HepG2 (cell line): ENCODE results near the gene SDCCAG8. TPM values are rescaled to one million over a fixed set of nuclear protein-coding genes. Genes with fewer than 3 reads are reported as not detected.

Experiments used
- ATAC-seq: fragments of 200-7000 bp; cut with Tn5 transposase; 3 replicates; pipeline ENCODE4 v1.9.1; 2020; ENCODE audit warnings: mild to moderate bottlenecking, moderate library complexity
- BruUV-seq: library from RNA; stranded (reverse); fragments of 400-500 nt; replicated peaks from 2 replicates; lab custom pipeline; 2021; lab: Mats Ljungman, UMichigan
- CTCF ChIA-PET: fragments of 300-600 bp; formaldehyde crosslinking; extraction: SDS; loops from one replicate; lab custom pipeline; 2021; ENCODE audit warnings: low total read pairs, inconsistent platforms, low intra/inter-chr PET ratio; lab: Yijun Ruan, JAX
- POLR2A ChIA-PET: fragments of 350-600 bp; sonication (Branson Sonifier 250); formaldehyde crosslinking; loops from one replicate; lab custom pipeline; 2020; ENCODE audit warnings: antibody characterized with exemption, inconsistent platforms; lab: Yijun Ruan, JAX
- DNase-seq: peaks from one replicate; pipeline ENCODE4 v3.0.0-alpha.2; 2015; ENCODE audit warnings: low spot score
- FAIRE-seq: peaks from 3 replicates; lab custom pipeline; 2011; peaks lifted over from hg19 to GRCh38; lab: Jason Lieb, UNC
- H2AFZ ChIP-seq: one replicate; pipeline ENCODE4 v1.6.1; 2011; ENCODE audit warnings: low read length, inconsistent platforms
- H3K27ac ChIP-seq: fragments of 300-600 bp; 3 replicates; pipeline ENCODE4 v1.8.0; 2011; ENCODE audit warnings: mixed run types, mild to moderate bottlenecking, mixed read lengths, low read length, inconsistent platforms; ENCODE audit not compliant: insufficient read depth; ENCODE audit errors: extremely low read length
- H3K27me3 ChIP-seq, 2 experiments: fragments of 200-600 bp in 1 of 2; 2 replicates in 1 of 2; 3 replicates in 1 of 2; pipeline versions ENCODE4 v1.6.0 to v1.8.0; 2011; ENCODE audit warnings: low read length in 2 of 2, mild to moderate bottlenecking in 2 of 2, moderate library complexity in 2 of 2, inconsistent platforms in 1 of 2; ENCODE audit not compliant: insufficient read depth in 2 of 2, control insufficient read depth in 1 of 2
- H3K36me3 ChIP-seq, 2 experiments: fragments of 200-600 bp in 1 of 2; replicated peaks in 1 of 2; 2 replicates in 1 of 2; 3 replicates in 1 of 2; pipeline versions ENCODE4 v1.5.1 to v1.8.0; 2011; ENCODE audit warnings: low read length in 2 of 2, inconsistent platforms in 1 of 2; ENCODE audit not compliant: insufficient read depth in 2 of 2, control insufficient read depth in 1 of 2
- H3K4me1 ChIP-seq: 2 replicates; pipeline ENCODE4 v1.5.1; 2012; ENCODE audit warnings: low read length, inconsistent platforms; ENCODE audit not compliant: insufficient read depth
- H3K4me2 ChIP-seq: 2 replicates; pipeline ENCODE4 v1.6.0; 2011; ENCODE audit warnings: low read depth, low read length, inconsistent platforms
- H3K4me3 ChIP-seq, 3 experiments: fragments of 200-600 bp in 1 of 3; sonication (generic), shearing (Covaris generic) in 1 of 3; replicated peaks in 1 of 3; 2 replicates each; pipeline ENCODE4 v1.5.1; 2011 to 2016; ENCODE audit warnings: low read length in 3 of 3, inconsistent platforms in 2 of 3, low read depth in 2 of 3, mild to moderate bottlenecking in 2 of 3, control low read depth in 1 of 3, mixed read lengths in 1 of 3; ENCODE audit not compliant: insufficient read depth in 1 of 3
- H3K79me2 ChIP-seq: one replicate; pipeline ENCODE4 v1.6.1; 2011; ENCODE audit warnings: low read length, inconsistent platforms; ENCODE audit not compliant: insufficient read depth
- H3K9ac ChIP-seq: 2 replicates; pipeline ENCODE4 v1.6.0; 2011; ENCODE audit warnings: mild to moderate bottlenecking, low read depth, low read length, inconsistent platforms; ENCODE audit not compliant: insufficient read depth
- H3K9me3 ChIP-seq: 2 replicates; pipeline ENCODE4 v1.5.1; 2012; ENCODE audit warnings: mild to moderate bottlenecking, low read length
- H4K20me1 ChIP-seq: 2 replicates; pipeline ENCODE4 v1.6.0; 2011; ENCODE audit warnings: inconsistent platforms, mild to moderate bottlenecking, low read length, moderate library complexity; ENCODE audit not compliant: insufficient read depth
- CBX1 ChIP-seq: IDR thresholded peaks from one replicate; pipeline ENCODE4 v1.6.1; 2016; ENCODE audit warnings: antibody characterized with exemption, low read depth
- LCORL ChIP-seq, 2 experiments: fragments of 450-650 bp in 1 of 2; sonication (generic) in 1 of 2; formaldehyde crosslinking in 1 of 2; IDR thresholded peaks; 2 replicates each; pipeline versions ENCODE4 v1.5.0 to v1.6.1; 2017 to 2020; ENCODE audit warnings: antibody characterized with exemption in 1 of 2, missing genetic modification reagents in 1 of 2
- MXD4 ChIP-seq: IDR thresholded peaks from 2 replicates; pipeline ENCODE4 v1.6.1; 2016; ENCODE audit warnings: mild to moderate bottlenecking, missing biosample characterization, missing genetic modification reagents
- SIX1 ChIP-seq: sonication (generic); formaldehyde crosslinking; IDR thresholded peaks from 2 replicates; pipeline ENCODE4 v1.4.0; 2020; ENCODE audit warnings: missing genetic modification reagents, borderline replicate concordance
- TOE1 ChIP-seq: sonication (generic); formaldehyde crosslinking; IDR thresholded peaks from 2 replicates; pipeline ENCODE4 v1.4.0; 2020; ENCODE audit warnings: mild to moderate bottlenecking, missing genetic modification reagents
- YEATS4 ChIP-seq: sonication (generic); formaldehyde crosslinking; IDR thresholded peaks from 2 replicates; pipeline ENCODE4 v1.4.0; 2020; ENCODE audit warnings: missing genetic modification reagents, borderline replicate concordance
- ZMYM4 ChIP-seq: sonication (generic); formaldehyde crosslinking; IDR thresholded peaks from 2 replicates; pipeline ENCODE4 v1.8.1; 2023; ENCODE audit warnings: mild to moderate bottlenecking, missing genetic modification reagents
- ZNF143 ChIP-seq: sonication (generic); formaldehyde crosslinking; IDR thresholded peaks from 2 replicates; pipeline ENCODE4 v1.4.0; 2020; ENCODE audit warnings: missing genetic modification reagents
- ZNF3 ChIP-seq: IDR thresholded peaks from 2 replicates; pipeline ENCODE4 v1.7.0; 2017; ENCODE audit warnings: inconsistent platforms
- ZNF317 ChIP-seq: sonication (generic); formaldehyde crosslinking; IDR thresholded peaks from 2 replicates; pipeline ENCODE4 v1.5.0; 2020; ENCODE audit warnings: mild to moderate bottlenecking, missing genetic modification reagents
- ZNF326 ChIP-seq: sonication (generic); formaldehyde crosslinking; IDR thresholded peaks from 2 replicates; pipeline ENCODE4 v1.4.0; 2020; ENCODE audit warnings: missing genetic modification reagents, borderline replicate concordance
- ZNF383 ChIP-seq: sonication (generic); formaldehyde crosslinking; IDR thresholded peaks from 2 replicates; pipeline ENCODE4 v1.4.0; 2020; ENCODE audit warnings: missing genetic modification reagents, mild to moderate bottlenecking, borderline replicate concordance
- ZNF431 ChIP-seq: sonication (generic); formaldehyde crosslinking; IDR thresholded peaks from 2 replicates; pipeline ENCODE4 v1.9.0; 2022; ENCODE audit warnings: missing genetic modification reagents, low read depth, mild to moderate bottlenecking, borderline replicate concordance
- ZNF547 ChIP-seq: sonication (generic); formaldehyde crosslinking; IDR thresholded peaks from 2 replicates; pipeline ENCODE4 v1.5.1; 2020; ENCODE audit warnings: mild to moderate bottlenecking, missing genetic modification reagents
- ZNF558 ChIP-seq: sonication (generic); formaldehyde crosslinking; IDR thresholded peaks from 2 replicates; pipeline ENCODE4 v1.9.0; 2022; ENCODE audit warnings: mild to moderate bottlenecking, missing genetic modification reagents, borderline replicate concordance
- ZNF75D ChIP-seq: sonication (generic); formaldehyde crosslinking; IDR thresholded peaks from 2 replicates; pipeline ENCODE4 v1.8.1; 2023; ENCODE audit warnings: missing genetic modification reagents, mild to moderate bottlenecking, borderline replicate concordance
- ZNF792 ChIP-seq: IDR thresholded peaks from 2 replicates; pipeline ENCODE4 v1.6.1; 2016
- WGBS: methylation state at CpG from one replicate; pipeline ENCODE4 v1.1.6; 2017; ENCODE audit warnings: low lambda C conversion rate; 5-methylcytosine and 5-hydroxymethylcytosine counted together
- in situ Hi-C: cut with HindIII; loops from 2 replicates; pipeline ENCODE4 v1.10.0; 2017; ENCODE audit warnings: low pct_unique_long_range_greater_than_20kb; ENCODE audit not compliant: extremely low pct_ligation_motif_present
- intact Hi-C: fragments of 100-400 bp; cut with micrococcal nuclease; formaldehyde crosslinking; loops from one replicate; pipeline ENCODE4 v1.10.0; 2022; ENCODE audit not compliant: unreplicated experiment
- polyA plus RNA-seq, 8 experiments: library from polyadenylated mRNA; depleted of rRNA in 3 of 8; stranded (reverse) in 7 of 8; unstranded in 1 of 8; fragments of >200 nt; fragmentation: Illumina TruSeq in 4 of 8; extraction: Trizol in 4 of 8; gene quantifications; 2 replicates each; pipeline versions ENCODE4 v1.2.1 to v1.2.3, GENCODE V29; 2011 to 2016; ENCODE audit warnings: low read depth in 4 of 8, missing spikeins in 1 of 8, mixed read lengths in 1 of 8; ENCODE audit not compliant: insufficient read depth in 1 of 8
- total RNA-seq, 5 experiments: library from RNA; depleted of rRNA; stranded (reverse); fragments of >200 nt; fragmentation: Illumina TruSeq; extraction: Trizol; gene quantifications; 2 replicates each; pipeline ENCODE4 v1.2.3, GENCODE V29; 2016; ENCODE audit warnings: low read depth in 1 of 5

Gene SDCCAG8
- total and polyA plus RNA-seq, 2 of the 13 experiments (the other 11 are each of a cell fraction or from before 2014, with no cell fraction given) = 9.5 to 13.4 TPM

- H3K4me2 ChIP-seq = no peak overlapping the region
- 88% methylated on average over 4 of the region's 4 CpGs for WGBS
- no peaks in the 10 kb centered on the region for H3K4me1 ChIP-seq
- H3K9ac ChIP-seq = no peak overlapping the region
- CTCF ChIA-PET = no interaction called here
- intact Hi-C loops = no loop called here
- no peaks in the 10 kb centered on the region; a peak in 1 of 5 replicates for H3K27me3 ChIP-seq
- FAIRE-seq = no peak
- no peak overlapping the region for H3K27ac ChIP-seq
- TF ChIP-seq ZNF383 = no peak
- no peak for TF ChIP-seq CBX1
- no peak for TF ChIP-seq YEATS4
- TF ChIP-seq, all 625 proteins: peak for 0
- POLR2A ChIA-PET = no interaction called here
- BruUV-seq = no TSS peak
- in situ Hi-C loops = no loop called here
- H3K9me3 ChIP-seq = no peaks in the 10 kb centered on the region
- ATAC-seq (no peak), DNase-seq (no peak)
- H4K20me1 ChIP-seq = no peaks in the 10 kb centered on the region
- H3K36me3 ChIP-seq = no peaks in the 10 kb centered on the region
- H3K4me3 ChIP-seq = no peak overlapping the region
- no peaks in the 10 kb centered on the region for H3K79me2 ChIP-seq
- no peak overlapping the region for H2AFZ ChIP-seq
Observed at GRCh38 chr1:243461700-243462099, 205.9 kb downstream of the SDCCAG8 start.

GRCh38 chr1:243462929-243463697 is 207.3 kb downstream of the SDCCAG8 start:
- no peak overlapping the region for H3K9ac ChIP-seq
- H4K20me1 ChIP-seq = no peaks in the 10 kb centered on the region
- FAIRE-seq (no peak), ATAC-seq (no peak), DNase-seq (no peak)
- no peak overlapping the region for H3K4me3 ChIP-seq
- H3K36me3 ChIP-seq = no peaks in the 10 kb centered on the region
- BruUV-seq = no TSS peak
- intact Hi-C loops = no loop called here
- H3K79me2 ChIP-seq = no peaks in the 10 kb centered on the region
- ChIA-PET CTCF (no interaction called here), POLR2A (no interaction called here)
- H3K27me3 ChIP-seq = no peaks in the 10 kb centered on the region; a peak in 1 of 5 replicates
- in situ Hi-C loops = no loop called here
- H3K4me1 ChIP-seq = no peaks in the 10 kb centered on the region
- H3K27ac ChIP-seq = no peak overlapping the region
- WGBS = 78% methylated on average over 1 of the region's 1 CpG
- no peak overlapping the region for H3K4me2 ChIP-seq
- no peak overlapping the region for H2AFZ ChIP-seq
- H3K9me3 ChIP-seq = no peaks in the 10 kb centered on the region
- TF ChIP-seq ZNF431 (CRISPR knock-in tag) (no peak), ZNF792 (CRISPR knock-in tag) (no peak), ZNF143 (CRISPR knock-in tag) (no peak), ZNF558 (CRISPR knock-in tag) (no peak), ZNF75D (no peak), ZNF317 (CRISPR knock-in tag) (no peak), MXD4 (no peak), TOE1 (CRISPR knock-in tag) (no peak), ZNF3 (CRISPR knock-in tag) (no peak), ZNF326 (no peak), ZMYM4 (CRISPR knock-in tag) (no peak), ZNF547 (CRISPR knock-in tag) (no peak), SIX1 (CRISPR knock-in tag) (no peak), LCORL (IDR thresholded peaks at IDR 0.05) (no peak), LCORL (CRISPR knock-in tag; IDR thresholded peaks at IDR 0.05) (no peak)
